UCSD-AML1 (cell line): ENCODE measurements around the gene TH.

Source experiments
- DNase-seq: peaks from one replicate; lab custom pipeline; 2025; ENCODE audit not compliant: unreplicated experiment; lab: John Stamatoyannopoulos, UW

The TH gene

DNA sequence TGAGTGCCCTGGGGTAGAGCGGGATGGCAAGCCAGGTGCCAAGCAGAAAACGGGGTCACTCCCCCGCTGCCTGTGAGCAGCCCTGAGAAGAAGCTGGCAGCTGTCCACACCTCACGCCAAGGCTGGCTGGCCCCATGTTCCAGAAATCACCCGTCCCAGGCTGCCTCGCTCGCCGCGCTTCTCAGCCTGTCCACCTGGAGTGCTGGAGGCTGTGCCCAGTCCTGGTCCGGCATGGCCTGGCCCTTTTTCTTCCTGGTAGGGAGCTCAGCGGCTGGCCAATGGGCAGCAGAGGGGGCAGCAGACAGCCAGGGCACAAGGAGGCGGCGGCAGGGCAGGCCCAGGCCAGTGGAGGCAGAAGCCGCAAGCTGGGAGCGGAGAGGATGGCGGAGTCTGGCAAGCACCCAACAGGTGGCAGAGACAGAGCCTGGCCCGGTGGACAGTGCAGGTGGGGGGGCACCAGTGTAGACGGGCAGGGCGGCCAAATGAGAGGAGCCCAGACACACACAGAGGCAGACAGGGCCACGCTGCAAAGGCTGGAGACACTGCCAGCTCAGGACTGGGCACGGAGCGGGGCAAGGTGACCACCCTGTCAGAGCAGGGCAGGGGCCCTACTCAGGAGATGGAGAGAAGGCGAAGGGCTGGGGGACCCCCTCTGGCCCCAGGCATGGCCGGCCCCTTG, 37.2 kb upstream of the TH start:
- DNase-seq = no peak

DNA sequence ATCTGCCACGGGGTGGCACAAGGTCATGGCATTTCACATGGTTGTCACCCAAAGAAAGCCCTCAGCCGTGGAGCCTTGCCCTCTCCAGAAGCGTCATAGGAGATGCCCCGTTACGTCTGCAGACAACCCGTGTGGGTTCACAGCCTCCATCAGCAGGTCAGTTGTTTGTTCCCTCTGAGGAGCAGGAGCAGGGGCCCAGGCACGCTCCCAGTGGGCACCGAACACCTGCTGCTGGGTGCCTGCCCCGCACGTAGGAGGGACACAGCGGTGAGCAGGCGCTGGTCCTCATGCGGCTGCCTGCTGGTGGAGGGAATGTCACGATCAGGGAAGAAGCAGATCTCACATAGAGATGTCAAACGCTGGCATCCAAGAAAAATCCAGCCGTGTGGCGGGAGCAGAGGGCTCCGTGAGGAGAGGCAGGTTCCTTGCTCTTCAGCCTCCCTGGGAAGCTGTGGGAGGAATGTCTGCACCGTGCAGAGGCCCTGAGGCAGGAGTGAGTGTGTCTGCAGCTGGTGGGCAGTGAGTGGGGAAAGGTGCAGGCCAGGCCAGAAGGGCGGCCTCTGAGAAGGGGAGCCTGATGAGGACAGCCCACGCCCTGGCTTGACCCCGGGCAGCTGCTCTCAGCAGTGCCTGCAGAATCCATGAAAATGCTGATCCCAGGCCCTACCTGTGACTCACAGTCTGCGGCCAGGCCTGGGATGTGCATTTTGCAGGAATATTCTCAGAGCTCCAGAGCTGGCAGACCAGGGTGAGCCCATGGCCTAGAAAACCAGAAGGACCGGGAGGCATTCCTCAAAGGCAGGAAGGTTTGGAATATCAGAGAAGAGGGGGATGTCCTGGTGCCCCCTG, 36.4 kb upstream of the TH start:
- no peak for DNase-seq

DNA sequence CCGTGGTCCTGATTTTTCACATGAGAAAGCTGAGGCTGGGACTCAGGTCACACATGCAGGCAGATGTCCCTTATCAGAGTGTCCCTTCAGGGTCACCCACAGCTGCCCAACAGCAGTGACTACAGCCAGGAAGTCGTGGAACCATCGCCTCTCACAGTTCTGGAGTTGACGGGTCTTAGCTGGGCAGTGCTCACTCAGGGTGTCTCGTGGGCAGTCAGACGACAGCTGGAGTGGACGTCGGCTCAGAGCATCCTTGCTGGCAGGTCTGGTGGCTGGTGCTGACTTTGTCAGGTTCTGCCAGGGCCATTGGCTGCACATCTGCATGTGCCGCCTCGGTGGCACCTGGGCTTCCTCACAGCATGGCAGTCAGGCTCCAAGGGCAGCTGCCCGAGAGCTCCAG, 35.6 kb upstream of the TH start:
- DNase-seq = no peak

DNA sequence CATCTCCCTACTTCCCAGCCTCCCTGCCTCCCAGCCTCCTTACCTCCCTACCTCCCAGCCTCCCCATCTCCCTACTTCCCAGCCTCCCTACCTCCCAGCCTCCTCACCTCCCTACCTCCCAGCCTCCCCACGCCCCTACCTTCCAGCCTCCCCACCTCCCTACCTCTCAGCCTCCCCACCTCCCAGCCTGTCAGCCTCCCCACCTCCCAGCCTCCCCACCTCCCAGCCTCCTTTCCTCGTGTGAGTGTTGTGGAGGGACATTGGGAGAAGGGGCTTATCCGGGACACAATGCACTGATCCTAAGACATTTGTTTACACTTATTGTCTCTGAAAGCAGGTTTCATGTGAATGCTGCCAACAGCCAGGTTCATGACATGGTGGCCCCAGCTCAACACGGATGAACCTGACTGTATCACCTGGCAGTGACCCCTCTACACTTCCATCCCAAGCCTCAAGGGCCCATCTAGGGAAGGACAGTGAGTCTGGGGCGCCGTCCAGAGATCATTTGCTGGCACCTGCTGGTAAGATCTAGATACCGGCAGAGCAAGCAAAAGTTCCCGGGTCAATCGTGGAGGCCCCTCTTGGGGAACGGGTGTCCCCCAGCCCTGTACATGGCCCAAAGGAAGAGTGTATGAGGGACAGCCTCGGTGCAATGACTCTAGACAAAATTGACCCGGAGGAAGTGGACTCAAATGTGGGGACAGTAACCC, 34.5 kb upstream of the TH start:
- no peak for DNase-seq

DNA sequence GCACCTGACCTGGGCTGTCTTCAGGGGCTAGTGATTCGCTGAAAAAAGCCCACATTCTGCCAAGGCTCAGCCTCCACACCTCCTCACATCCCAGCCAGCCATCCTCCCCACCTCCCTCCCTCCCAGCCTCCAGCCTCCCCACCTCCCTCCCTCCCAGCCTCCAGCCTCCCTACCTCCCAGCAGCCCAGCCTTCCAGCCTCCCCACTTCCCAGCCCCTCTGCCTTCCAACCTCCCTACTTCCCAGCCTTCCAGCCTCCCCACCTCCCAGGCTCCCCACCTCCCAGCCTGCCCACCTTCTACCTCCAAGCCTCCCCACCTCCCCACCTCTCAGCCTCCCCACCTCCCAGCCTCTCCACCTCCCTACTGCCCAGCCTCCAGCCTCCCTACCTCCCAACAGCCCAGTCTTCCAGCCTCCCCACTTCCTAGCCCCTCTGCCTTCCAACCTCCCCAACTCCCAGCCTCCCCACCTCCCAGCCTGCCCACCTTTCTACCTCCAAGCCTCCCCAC, 33.7 kb upstream of the TH start:
- DNase-seq = no peak

DNA sequence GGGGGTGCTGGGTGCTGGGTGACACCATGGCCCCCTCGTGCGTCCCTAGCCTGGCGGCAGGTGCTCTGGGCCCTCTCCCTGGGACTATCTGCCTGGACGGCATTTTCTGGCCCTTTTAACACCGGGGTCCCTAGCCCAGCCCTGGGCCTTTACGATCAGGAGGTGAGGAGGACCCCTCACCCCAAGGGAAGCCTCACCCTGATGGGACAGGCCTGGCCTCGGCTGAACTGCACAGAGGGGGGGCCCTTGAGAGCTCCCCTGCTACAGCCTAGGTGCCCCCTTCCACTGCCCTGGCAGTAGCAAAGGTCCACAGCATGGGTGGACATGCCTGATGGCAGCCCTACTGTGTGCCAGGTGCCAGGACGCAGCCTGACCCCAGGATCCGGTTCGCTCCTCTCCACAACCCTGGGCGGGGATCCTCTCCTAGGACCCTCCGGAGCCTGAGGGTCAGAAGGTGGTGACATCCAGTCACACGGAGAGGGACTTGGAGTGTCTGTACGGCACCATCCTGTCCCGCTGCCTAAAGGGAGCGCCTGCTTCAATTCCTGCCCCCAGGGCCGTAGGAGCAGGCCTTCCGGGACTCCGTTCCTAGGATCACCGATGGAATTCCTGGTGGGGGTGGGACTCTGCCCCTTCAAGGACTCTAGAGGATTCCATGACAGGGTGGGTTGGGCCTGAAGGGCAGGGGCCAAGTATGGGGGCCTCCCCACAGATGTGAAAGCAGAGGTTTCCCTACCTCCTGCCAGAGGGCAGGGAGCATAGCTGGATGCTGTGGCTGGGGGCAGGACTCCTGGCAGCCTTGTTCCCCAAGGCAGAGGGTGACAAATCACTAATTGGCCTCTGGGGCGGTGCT, 33.0 kb upstream of the TH start:
- DNase-seq = no peak

DNA sequence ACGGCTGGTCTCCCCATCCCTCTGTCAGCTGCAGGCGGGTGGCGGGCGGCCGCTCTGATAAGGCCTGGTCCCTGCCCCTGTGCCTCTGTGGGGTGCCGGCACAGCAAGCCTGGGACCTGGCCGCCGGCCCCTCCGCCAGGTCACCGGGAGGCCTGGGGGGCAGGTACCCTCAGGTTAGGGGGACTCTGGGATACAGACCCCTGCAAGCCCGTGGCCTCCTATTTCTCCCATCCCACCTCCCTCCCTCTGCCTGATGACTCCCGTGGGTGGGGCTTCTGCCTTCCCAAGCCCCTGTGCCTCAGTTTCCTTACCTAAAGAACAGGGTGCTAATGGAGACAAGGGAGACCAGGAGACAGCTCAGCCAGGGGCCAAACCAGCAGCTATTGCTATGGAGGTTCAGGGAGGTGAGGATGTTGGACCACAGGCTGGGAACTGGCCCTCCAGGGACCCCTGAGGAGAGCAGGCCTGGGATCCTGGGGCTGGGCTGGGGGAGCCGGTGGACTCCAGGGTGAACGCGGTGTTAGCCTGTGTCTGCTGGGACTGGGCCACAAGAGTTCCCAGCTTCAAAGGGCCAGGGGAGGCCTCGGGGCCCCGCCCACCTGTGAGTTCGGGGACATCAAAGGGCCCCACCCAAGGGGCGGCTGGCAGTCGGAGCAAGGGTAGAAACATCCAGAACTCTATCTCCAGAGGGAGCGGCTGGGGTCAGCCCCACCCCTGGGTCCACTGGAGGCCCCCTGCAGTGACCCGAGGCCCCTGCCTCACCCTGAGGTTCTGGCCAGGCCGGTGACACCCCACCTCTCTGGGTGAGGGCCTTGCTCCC, 32.0 kb upstream of the TH start:
- DNase-seq = no peak

DNA sequence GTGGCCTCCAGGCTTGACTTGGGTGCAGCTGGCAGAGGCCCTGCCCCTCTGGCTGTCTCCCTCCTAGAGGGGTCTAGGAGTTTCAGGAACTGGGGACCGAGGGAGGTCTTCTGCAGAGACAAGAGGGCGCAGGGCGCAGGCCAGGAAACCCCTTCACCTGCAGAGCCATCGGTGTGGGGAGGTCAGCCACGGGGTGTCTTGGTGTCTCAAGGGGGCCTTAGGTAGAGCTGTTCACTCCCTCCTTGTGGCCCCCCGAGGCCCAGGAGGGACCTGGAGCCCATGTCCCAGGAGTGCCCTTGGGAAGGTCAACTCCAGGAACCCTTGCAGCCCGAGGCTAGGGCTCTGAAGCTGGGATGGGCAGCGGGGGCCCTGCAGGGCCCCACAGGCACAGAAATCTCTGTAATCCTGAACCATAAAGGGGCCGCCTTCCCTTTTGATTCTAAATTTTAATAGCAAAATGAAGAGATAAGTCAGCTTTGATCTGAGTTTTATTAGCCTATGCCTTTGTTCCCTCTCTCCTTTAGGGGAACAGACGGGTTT, 31.4 kb upstream of the TH start:
- no peak for DNase-seq

DNA sequence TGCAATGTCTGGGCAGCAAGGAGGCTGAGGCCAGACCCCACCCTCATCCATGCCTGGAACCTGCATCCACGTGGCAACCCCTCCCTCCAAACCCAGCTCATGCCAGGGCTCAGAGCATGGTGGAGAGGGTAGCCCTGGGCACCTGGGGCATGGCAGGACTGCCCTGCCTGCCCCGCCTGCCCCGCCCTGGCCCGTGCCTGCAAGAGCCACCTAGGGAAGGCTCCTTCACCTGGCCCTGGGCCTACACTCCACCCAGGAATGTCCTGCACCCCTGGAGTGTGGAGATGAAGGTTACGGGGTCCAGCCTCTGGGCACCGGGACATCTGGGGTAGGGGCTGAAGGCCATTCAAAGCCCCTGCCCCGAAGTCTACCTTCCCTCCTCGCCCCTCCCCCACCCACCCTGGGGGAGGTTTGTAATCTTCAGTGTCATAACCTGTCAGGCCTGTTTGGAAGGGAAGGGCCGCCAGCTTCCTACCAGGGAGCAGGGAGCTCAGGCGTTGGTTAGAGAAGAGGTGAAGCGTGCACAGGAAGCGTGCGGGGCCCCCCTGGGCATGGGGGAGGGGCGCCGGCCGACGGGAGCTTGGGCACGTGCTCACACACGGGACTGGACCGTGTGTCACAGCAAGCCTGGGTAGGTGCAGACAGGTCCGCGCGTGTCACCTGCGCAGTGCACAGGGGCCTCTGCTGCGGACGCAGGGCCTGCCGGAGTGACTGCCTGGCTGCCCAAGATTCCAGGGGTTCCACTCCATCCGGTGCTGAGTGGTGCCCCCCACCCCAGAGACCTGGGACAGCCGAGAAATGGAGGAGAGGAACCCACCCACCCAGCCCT, 30.7 kb upstream of the TH start:
- no peak for DNase-seq

DNA sequence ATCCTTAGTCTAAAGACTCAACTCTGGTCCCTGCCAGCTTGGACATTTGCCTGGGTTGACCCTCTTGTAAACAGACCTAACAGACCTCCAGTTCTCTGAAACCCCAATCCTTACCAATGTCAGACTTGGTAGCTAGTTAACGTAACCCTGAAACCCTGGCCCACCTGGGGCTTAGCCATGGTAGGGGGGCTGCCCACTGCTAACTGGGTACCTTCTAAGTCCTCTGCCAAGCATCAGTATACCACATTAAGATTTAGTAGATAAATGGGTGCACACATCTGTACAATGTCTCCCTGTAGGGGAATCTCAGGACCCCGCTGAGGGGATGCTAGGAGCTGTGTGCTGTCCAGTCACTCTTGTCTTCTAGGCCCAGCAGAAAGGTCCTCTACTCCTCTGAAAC, 29.9 kb upstream of the TH start:
- no peak for DNase-seq

DNA sequence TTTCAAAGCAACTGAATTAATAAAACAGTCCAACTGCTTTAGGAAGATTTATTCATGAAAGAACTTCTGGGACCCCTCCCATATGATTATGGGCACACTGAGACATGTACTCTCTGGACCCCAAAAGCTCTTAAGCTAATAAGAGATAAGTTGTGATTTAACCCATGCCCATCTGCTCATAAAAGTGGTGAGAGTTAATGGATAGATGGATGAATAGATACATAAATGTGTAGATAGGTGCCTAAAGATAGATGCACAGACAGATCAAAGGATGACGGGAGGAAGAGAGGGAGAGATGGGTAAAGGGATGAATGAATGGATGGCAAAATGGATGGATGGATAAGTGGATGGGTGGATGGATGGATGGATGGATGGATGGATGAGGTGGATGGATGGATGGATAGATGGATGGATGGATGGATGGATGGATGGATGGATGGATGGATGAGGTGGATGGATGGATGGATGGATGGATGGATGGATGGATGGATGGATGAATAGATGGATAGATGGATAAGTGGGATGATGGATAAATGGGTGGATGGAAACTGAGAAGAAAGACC, 29.4 kb upstream of the TH start:
- no peak for DNase-seq

DNA sequence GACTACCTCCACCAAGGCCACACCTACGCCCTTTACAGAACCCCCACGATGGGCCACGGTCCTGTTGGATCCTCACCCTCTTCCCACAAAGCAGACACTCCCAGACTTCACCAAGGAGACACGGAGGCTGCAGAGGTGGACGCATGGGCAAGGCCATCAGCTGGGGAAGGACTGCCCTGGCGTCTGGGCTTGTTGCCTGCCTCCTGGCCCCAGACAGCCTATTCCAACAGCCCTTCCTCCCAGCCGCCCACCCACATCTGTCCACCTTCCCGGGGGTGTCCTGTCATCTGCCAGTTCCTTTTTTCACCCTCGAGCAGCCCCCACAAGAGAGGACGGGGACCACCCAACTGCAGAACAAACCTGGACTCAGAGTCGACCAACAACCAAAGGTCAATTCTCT, 28.9 kb upstream of the TH start:
- no peak for DNase-seq

DNA sequence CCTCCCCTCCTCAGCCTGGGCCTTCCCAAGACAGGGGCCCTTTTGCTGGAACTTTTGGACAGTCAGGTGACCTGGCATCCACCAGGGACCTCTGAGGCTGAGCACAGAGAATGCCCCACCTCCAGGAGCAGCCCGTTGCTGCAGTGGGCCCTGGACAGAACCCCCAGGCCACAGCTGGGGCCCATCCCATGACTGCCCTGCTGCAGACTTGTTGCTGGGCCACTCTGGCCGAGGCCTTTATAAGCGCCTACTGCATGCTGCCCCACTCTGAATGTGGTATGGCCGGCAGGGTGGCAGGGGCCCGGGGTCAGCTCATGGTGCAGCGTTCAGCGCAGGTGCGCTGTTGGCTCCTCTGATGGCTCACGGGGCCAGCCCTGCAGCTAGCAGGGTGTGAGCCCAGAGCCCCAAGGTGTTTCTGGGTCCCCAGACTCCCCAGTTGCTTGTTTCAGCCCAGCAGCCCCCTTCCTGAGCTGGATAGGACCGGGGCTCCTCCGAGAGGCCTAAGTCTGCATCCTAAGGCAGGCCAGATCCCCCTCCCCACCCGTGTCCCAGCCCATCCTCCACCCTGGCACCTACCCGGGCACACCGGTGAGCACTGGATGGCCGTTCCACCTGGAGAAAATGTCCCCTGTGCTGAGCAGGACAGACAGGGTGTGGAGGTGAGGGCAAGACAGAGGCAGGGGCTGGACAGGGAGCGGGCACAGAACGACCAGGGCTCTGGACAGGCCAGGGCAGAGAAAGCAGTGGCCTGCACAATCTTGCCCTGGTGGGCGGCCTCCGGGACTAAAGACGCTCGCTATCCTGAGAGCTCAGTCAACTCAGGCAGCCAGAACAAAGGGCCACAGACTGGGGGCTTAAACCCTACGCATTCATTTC, 28.1 kb upstream of the TH start:
- DNase-seq = no peak

DNA sequence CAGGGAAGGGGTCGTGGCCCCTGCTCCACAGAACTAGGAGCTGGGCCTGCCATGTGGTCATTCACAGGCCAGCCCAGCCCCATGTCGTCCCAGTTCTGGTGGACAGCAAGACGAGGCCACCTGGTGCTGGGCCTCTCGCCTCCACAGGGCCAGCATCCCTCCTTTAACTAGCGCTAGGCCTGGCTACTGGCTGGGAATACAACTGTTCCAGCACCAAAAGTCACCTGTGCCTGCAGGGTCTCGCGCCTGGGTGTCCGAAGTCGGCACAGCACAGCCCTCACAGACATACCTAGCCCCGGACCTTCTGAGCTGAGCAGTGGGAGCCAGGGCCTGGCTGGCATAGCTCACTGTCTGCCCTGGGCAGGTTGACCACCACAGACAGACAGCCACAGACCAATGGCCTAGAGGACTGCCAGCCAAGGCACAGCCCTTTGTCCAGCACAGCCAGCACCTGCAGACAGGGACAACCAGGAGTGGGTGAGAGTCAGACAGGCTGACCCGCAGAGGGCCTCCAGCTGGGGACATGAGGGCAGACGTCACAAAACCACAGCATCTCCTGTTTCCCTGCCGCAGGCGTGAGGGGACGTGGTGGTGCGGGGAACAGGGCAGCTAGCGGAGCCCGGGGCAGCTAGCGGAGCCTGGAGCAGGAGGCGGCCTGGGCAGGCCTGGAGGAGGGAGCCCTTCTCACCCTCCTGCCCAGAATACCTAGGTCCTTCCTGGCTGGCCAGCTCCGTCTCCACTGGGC, 27.2 kb upstream of the TH start:
- no peak for DNase-seq

DNA sequence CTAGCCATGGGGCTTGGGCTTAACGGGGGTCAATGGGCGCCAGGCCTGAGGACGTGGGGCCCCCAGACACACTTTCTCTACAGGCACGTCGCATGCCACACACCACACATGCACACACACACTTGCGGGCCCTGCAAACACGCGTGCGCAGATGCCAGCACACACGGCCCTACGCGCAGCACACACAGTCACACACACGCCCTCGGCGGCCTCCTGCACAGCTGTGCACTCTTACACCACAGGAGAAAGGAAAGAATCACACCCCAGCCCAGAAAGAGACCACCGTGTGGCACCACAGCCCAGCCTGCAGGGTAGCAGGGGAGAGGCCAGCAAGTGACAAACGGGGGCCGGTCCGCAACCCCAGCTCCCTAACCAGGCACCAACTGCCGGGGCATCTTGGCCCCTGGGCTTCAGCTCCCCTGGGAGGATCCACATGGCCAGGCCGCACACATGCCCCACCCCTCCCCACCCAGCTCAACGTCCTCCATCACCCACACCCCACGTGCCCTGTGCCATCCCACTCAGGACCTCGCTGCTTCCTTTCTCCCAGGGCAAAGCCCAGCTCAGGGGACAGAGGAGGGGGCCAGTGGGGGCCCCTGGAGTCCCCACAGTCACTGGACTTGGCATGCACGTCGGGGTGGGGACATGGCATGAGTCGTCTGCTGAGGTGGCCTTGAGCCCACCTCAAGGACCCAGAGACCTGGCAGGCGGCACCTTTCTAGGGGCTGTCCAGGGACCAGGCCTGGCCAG, 26.3 kb upstream of the TH start:
- no peak for DNase-seq
